Gastroesophageal sphincter (tissue), 4 donors: ENCODE measurements around the gene CDC27. TPM values are rescaled to one million over a fixed set of nuclear protein-coding genes. Genes with fewer than 3 reads are reported as not detected.

ENCODE experiments used
- ATAC-seq: fragments of 150-250 bp; one replicate; pipeline ENCODE4 v1.9.1; 2016; ENCODE audit warnings: mild to moderate bottlenecking, moderate library complexity
- H3K27ac ChIP-seq, 4 donors: fragments of 200-600 bp; sonication (generic) in 3 of 4; 1 replicate in 3 of 4; 2 replicates in 1 of 4; pipeline ENCODE4 v1.5.1; 2016 to 2019
- H3K27me3 ChIP-seq: fragments of 200-600 bp; sonication (generic); one replicate; pipeline ENCODE4 v1.5.1; 2019
- H3K36me3 ChIP-seq, 2 donors: fragments of 200-600 bp; sonication (generic); one replicate each; pipeline ENCODE4 v1.5.1; 2019; ENCODE audit warnings: control low read depth in 1 of 2
- H3K4me1 ChIP-seq, 3 donors: fragments of 200-600 bp; sonication (generic); 1 replicate in 2 of 3; 2 replicates in 1 of 3; pipeline ENCODE4 v1.5.1; 2016 to 2019; ENCODE audit warnings: control low read depth in 2 of 3
- H3K4me3 ChIP-seq, 2 donors: fragments of 200-600 bp; sonication (generic); one replicate each; pipeline ENCODE4 v1.5.1; 2019; ENCODE audit warnings: mild to moderate bottlenecking in 1 of 2, moderate library complexity in 1 of 2
- H3K9me3 ChIP-seq, 3 donors: fragments of 200-600 bp; sonication (generic); one replicate each; pipeline ENCODE4 v1.5.1; 2017 to 2019; ENCODE audit warnings: control low read depth in 2 of 3
- CTCF ChIP-seq, 4 experiments: fragments of 200-600 bp in 2 of 4; fragments of 450-650 bp in 2 of 4; sonication (generic) in 1 of 4; IDR thresholded peaks; one replicate each; pipeline ENCODE4 v1.5.1; 2017 to 2019; ENCODE audit warnings: antibody characterized with exemption in 4 of 4, mild to moderate bottlenecking in 2 of 4, moderate library complexity in 2 of 4
- EP300 ChIP-seq: sonication (generic); formaldehyde crosslinking; IDR thresholded peaks from one replicate; pipeline ENCODE4 v1.6.1; 2017; ENCODE audit warnings: antibody characterized with exemption, mild to moderate bottlenecking
- POLR2A ChIP-seq, 2 donors: fragments of 450-650 bp; IDR thresholded peaks; one replicate each; pipeline ENCODE4 v1.6.1; 2017; ENCODE audit warnings: antibody characterized with exemption in 2 of 2, mild to moderate bottlenecking in 2 of 2, moderate library complexity in 1 of 2
- POLR2AphosphoS5 ChIP-seq: sonication (generic); formaldehyde crosslinking; IDR thresholded peaks from one replicate; pipeline ENCODE4 v1.6.1; 2017; ENCODE audit warnings: antibody characterized with exemption
- WGBS, 2 donors: methylation state at CpG; one replicate each; pipeline ENCODE4 v1.1.5; 2018; ENCODE audit warnings: low coverage in 1 of 2; 5-methylcytosine and 5-hydroxymethylcytosine counted together
- total RNA-seq, 4 donors: library from RNA; depleted of rRNA; stranded (reverse); fragments of >200 nt; gene quantifications; one replicate each; pipeline ENCODE4 v1.1.0, GENCODE V29; 2016

CDC27 gene
- total RNA-seq, 4 donors from 2014 or later, result 40.4 to 71.4 (median 56.0) TPM

DNA sequence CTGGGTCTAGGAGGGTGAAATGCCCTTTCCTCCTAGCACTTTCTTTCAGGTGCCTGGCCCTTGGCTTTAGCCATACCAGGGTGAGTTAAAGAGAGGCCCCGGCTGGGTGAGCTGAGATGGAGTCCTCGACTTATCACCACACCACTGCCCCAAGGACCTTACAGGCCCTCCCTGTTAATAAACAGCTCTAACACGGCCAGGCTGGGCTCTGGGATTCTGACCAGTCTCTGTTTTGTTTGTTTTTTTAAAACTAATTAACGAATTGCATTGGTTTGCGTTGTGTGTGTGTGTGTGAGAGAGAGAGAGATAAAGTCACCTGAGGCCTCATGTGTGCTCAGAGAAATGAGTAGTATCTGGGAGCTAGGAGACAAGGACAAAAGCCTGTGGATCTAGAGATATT, 34.4 kb upstream of the CDC27 start:
- no peak for TF ChIP-seq POLR2AphosphoS5
- no peaks in the 10 kb centered on the region for H3K9me3 ChIP-seq
- H3K27me3 ChIP-seq, result no peaks in the 10 kb centered on the region
- no peaks in the 10 kb centered on the region for H3K36me3 ChIP-seq
- ATAC-seq, result no peak
- H3K4me1 ChIP-seq, result peaks cover 0 to 40% (median 16%) of the 10 kb centered on the region in 3 donors
- WGBS, 2 donors, result 88 to 93% methylated on average over 3 of the region's 5 CpGs
- H3K27ac ChIP-seq, result peak overlapping the region in 3 of 4 donors; percentile 72 to 82 (median 79)
- H3K4me3 ChIP-seq, result no peak overlapping the region

DNA sequence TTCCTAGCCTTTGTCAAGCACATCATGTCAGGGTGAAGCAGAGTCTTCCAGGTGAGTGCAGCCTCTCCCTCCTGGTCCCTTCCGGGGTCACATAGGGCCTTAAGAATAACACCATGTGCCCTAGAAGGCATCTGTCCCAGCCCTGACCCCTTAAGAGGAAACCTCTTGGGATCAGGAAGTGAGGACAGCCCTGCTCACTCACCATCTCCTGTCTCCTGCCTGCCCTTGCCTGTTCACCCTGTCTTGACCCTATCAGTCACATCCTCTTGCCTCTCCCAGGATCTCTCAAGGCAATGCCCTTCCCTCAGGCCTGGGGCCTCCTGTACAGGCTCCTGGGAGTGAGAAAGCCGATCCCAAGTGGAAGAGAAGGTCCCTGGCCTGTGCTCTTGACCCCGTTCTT, 33.9 kb upstream of the CDC27 start:
- TF ChIP-seq CTCF (IDR thresholded peaks at IDR 0.05) (no peak), POLR2A (IDR thresholded peaks at IDR 0.05) (no peak), EP300 (no peak), POLR2AphosphoS5 (no peak)
- Histone ChIP-seq H3K9me3 (no peaks in the 10 kb centered on the region), H3K4me1 (peaks cover 0 to 40% (median 16%) of the 10 kb centered on the region in 3 donors), H3K27ac (peak overlapping the region in 2 of 4 donors; percentile 79 to 82), H3K4me3 (no peak overlapping the region), H3K36me3 (no peaks in the 10 kb centered on the region), H3K27me3 (no peaks in the 10 kb centered on the region)
- WGBS, 2 donors, result 85% methylated on average over 3 of the region's 3 CpGs; no CpG with 5 or more reads in 1 of the 2 donors
- no peak for ATAC-seq

DNA sequence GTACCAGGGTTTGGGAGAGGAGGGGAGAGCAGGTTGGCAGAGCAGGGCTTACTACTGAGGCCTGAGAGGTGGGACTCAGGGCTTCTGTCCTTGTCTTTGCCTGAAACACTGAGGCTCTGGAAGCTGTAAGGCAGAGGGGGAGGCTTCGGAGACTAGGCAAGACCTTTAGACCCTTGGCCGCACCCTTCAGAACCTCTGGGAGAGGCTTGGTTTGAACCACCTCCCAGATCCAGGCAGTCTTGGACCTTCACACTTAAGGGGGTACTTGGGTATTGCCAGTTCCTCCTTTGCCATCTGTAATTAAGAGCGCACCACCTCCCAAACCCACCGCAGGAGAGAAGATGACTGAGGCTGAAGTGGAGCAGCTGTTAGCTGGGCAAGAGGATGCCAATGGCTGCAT, 33.0 kb upstream of the CDC27 start:
- Histone ChIP-seq H3K27me3 (no peaks in the 10 kb centered on the region), H3K36me3 (no peaks in the 10 kb centered on the region), H3K9me3 (no peaks in the 10 kb centered on the region), H3K4me3 (no peak overlapping the region), H3K4me1 (peaks cover 0 to 39% (median 16%) of the 10 kb centered on the region in 3 donors), H3K27ac (no peak overlapping the region)
- no CpG with 5 or more reads among the region's 4 CpGs for WGBS, 2 donors
- TF ChIP-seq CTCF (IDR thresholded peaks at IDR 0.05) (no peak), POLR2AphosphoS5 (no peak), EP300 (no peak), POLR2A (IDR thresholded peaks at IDR 0.05) (no peak)
- no peak for ATAC-seq

- no peaks in the 10 kb centered on the region for H3K27me3 ChIP-seq
- H3K9me3 ChIP-seq, result no peaks in the 10 kb centered on the region
- TF ChIP-seq POLR2A (IDR thresholded peaks at IDR 0.05) (no peak), CTCF (IDR thresholded peaks at IDR 0.05) (no peak), EP300 (no peak), POLR2AphosphoS5 (no peak)
- no peak overlapping the region for H3K4me3 ChIP-seq
- WGBS, 2 donors, result 79 to 88% methylated on average over 5 of the region's 6 CpGs
- peaks cover 0 to 30% (median 13%) of the 10 kb centered on the region in 3 donors for H3K4me1 ChIP-seq
- no peaks in the 10 kb centered on the region for H3K36me3 ChIP-seq
- H3K27ac ChIP-seq, result no peak overlapping the region
- no peak for ATAC-seq
Measured at GRCh38 chr17:47221154-47221553, 32.1 kb upstream of the CDC27 start.

DNA sequence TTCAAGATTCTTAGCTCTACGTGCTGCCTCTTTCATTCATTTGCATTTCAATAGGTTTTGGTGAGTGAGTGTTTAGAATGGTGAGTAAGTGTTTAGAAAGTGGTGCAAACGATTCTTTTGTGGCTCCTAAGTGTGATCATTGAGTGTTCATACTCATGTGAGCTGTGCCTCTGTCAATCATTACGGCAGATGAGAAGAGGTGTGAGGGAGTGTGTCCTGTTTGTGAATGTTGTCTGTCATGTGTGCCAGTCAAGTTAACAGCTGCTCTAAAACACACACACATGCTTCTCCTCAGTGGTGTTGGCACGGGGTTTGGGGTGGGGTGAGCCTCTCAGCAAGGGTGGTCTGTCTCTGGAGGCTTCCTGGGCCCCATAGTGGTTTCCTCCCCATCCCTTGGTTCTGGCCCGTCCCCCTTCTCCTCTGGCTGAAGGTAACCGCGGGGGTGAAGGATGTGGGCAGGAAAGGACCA, 31.5 kb upstream of the CDC27 start:
- 55 to 71% methylated on average over 3 of the region's 7 CpGs for WGBS, 2 donors
- Histone ChIP-seq H3K27ac (no peak overlapping the region), H3K36me3 (no peaks in the 10 kb centered on the region), H3K4me1 (peaks cover 0 to 24% (median 9%) of the 10 kb centered on the region in 3 donors), H3K4me3 (no peak overlapping the region), H3K27me3 (no peaks in the 10 kb centered on the region), H3K9me3 (no peaks in the 10 kb centered on the region)
- ATAC-seq, result no peak
- TF ChIP-seq EP300 (no peak), POLR2AphosphoS5 (no peak), POLR2A (IDR thresholded peaks at IDR 0.05) (no peak), CTCF (IDR thresholded peaks at IDR 0.05) (no peak)
